Activated B cell treated with CpG ODN at 0.5 μM for 24 hours (primary cell): ENCODE data around the gene CUX1. TPM values are rescaled to one million over a fixed set of nuclear protein-coding genes. Genes with fewer than 3 reads are reported as not detected.

ENCODE experiments used
- ATAC-seq: fragments of 200-7000 bp; cut with Tn5 transposase; one replicate; pipeline ENCODE4 v1.10.0; 2021; ENCODE audit warnings: low read depth, mild to moderate bottlenecking, moderate library complexity
- CTCF ChIA-PET: fragments of 350-600 bp; sonication (Branson Sonifier 250); formaldehyde crosslinking; loops from one replicate; lab custom pipeline; 2021; ENCODE audit warnings: antibody characterized with exemption; lab: Charles Lee
- POLR2A ChIA-PET: fragments of 350-600 bp; sonication (Branson Sonifier 250); formaldehyde crosslinking; loops from one replicate; lab custom pipeline; 2021; ENCODE audit warnings: antibody characterized with exemption; lab: Charles Lee
- DNase-seq: peaks from one replicate; pipeline ENCODE4 v3.0.0; 2022
- H3K27ac Mint-ChIP-seq: one replicate; pipeline ENCODE4 v1.8.0; 2020; ENCODE audit warnings: mixed read lengths
- H3K27me3 Mint-ChIP-seq: one replicate; pipeline ENCODE4 v1.8.0; 2021; ENCODE audit warnings: mixed read lengths
- H3K36me3 Mint-ChIP-seq: one replicate; pipeline ENCODE4 v1.8.0; 2021; ENCODE audit warnings: low read depth, mixed read lengths
- H3K4me1 Mint-ChIP-seq: one replicate; pipeline ENCODE4 v1.8.0; 2021; ENCODE audit warnings: mixed read lengths
- H3K4me3 Mint-ChIP-seq: one replicate; pipeline ENCODE4 v1.8.0; 2020; ENCODE audit warnings: mild to moderate bottlenecking, mixed read lengths
- H3K9me3 Mint-ChIP-seq: one replicate; pipeline ENCODE4 v1.8.0; 2020; ENCODE audit warnings: mixed read lengths
- intact Hi-C: fragments of 100-400 bp; cut with micrococcal nuclease; formaldehyde crosslinking; loops from one replicate; pipeline ENCODE4 v1.15.1; 2024
- total RNA-seq: library from RNA; stranded (reverse); gene quantifications from 2 replicates; pipeline ENCODE4 v1.2.3, GENCODE V29; 2022
- TF ChIP-seq, protein P1 (sequence below): fragments of 200-600 bp; IDR thresholded peaks from one replicate; pipeline ENCODE4 v1.8.0; 2022; ENCODE audit warnings: antibody characterized with exemption, mild to moderate bottlenecking

The CUX1 gene
- total RNA-seq, 1 donor from 2014 or later = 61.7 TPM

DNA sequence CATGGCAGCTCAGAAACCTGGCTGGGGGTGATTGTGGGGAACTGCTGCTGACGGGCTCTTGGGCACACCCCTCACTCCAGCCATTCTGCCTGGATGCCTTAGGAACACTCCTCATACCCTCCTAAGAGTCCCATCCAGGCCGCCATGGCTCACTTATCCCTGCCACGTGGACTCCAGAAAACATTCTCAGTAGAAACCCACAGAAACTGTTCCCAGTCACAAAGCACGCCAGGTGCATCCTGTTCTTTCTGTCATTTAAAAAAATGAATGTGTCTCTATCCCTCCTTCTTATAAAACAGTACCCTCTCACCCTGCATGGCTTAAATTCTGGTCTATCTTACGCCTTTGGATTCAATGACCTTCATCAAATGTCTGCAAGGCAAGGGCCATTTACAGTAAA lies 177.7 kb downstream of the CUX1 start:
- Mint-ChIP-seq H3K36me3 (no peaks in the 10 kb centered on the region), H3K4me1 (peaks cover 66% of the 10 kb centered on the region), H3K9me3 (no peaks in the 10 kb centered on the region), H3K4me3 (peak overlapping the region; percentile 26), H3K27me3 (no peaks in the 10 kb centered on the region), H3K27ac (peak overlapping the region; percentile 43)
- DNase-seq = no peak
- intact Hi-C loops = loop anchor here (10.0 kb wide), 1 partner anchor 110 kb away; no protein-coding TSS in a partner anchor
- TF ChIP-seq, protein P1, sequence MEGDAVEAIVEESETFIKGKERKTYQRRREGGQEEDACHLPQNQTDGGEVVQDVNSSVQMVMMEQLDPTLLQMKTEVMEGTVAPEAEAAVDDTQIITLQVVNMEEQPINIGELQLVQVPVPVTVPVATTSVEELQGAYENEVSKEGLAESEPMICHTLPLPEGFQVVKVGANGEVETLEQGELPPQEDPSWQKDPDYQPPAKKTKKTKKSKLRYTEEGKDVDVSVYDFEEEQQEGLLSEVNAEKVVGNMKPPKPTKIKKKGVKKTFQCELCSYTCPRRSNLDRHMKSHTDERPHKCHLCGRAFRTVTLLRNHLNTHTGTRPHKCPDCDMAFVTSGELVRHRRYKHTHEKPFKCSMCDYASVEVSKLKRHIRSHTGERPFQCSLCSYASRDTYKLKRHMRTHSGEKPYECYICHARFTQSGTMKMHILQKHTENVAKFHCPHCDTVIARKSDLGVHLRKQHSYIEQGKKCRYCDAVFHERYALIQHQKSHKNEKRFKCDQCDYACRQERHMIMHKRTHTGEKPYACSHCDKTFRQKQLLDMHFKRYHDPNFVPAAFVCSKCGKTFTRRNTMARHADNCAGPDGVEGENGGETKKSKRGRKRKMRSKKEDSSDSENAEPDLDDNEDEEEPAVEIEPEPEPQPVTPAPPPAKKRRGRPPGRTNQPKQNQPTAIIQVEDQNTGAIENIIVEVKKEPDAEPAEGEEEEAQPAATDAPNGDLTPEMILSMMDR = no peak
- ChIA-PET CTCF (no interaction called here), POLR2A (interaction anchor here (0.7 kb wide), 1 partner anchor 216 kb away, joined by 4 read pairs; no protein-coding TSS in a partner anchor)
- no peak for ATAC-seq

- H3K27ac Mint-ChIP-seq = no peak overlapping the region
- no peaks in the 10 kb centered on the region for H3K27me3 Mint-ChIP-seq
- no peaks in the 10 kb centered on the region for H3K36me3 Mint-ChIP-seq
- no peaks in the 10 kb centered on the region for H3K9me3 Mint-ChIP-seq
- ChIA-PET POLR2A (no interaction called here), CTCF (no interaction called here)
- ATAC-seq (no peak), DNase-seq (no peak)
- H3K4me3 Mint-ChIP-seq = no peak overlapping the region
- TF ChIP-seq, protein P1 = no peak
- intact Hi-C loops = loop anchor here (10.0 kb wide), 1 partner anchor 111 kb away; no protein-coding TSS in a partner anchor
- H3K4me1 Mint-ChIP-seq = peaks cover 55% of the 10 kb centered on the region
Measured at GRCh38 chr7:101996131-101996691, 178.8 kb downstream of the CUX1 start.

DNA sequence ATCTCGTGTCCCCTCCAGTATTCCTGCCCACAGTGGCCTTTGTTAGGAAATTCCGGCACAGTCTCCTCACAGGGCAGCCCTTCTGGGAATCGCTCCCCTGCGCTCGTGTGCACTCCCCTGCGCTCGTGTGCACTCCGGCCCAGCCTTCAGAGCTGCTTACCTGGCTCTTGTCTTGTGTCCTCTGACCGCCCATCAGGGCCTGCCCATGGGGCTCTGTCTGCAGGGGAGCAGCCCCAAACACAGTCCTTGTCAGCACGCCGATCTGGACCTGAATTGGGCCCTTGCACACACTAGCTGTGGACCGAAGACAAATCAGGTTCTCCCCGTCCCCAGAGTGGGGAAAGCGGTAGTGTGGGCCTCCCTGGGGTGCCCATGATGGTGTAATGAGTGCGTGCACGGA lies 179.4 kb downstream of the CUX1 start:
- ChIA-PET CTCF (no interaction called here), POLR2A (no interaction called here)
- Mint-ChIP-seq H3K9me3 (no peaks in the 10 kb centered on the region), H3K4me3 (no peak overlapping the region), H3K4me1 (peaks cover 48% of the 10 kb centered on the region), H3K36me3 (no peaks in the 10 kb centered on the region), H3K27me3 (no peaks in the 10 kb centered on the region), H3K27ac (no peak overlapping the region)
- TF ChIP-seq, protein P1 = no peak
- ATAC-seq (no peak), DNase-seq (no peak)
- intact Hi-C loops = loop anchor here (10.0 kb wide), 1 partner anchor 112 kb away; no protein-coding TSS in a partner anchor

- Mint-ChIP-seq H3K4me1 (peaks cover 42% of the 10 kb centered on the region), H3K9me3 (no peaks in the 10 kb centered on the region), H3K27ac (no peak overlapping the region), H3K36me3 (no peaks in the 10 kb centered on the region), H3K27me3 (no peaks in the 10 kb centered on the region), H3K4me3 (no peak overlapping the region)
- ATAC-seq (no peak), DNase-seq (no peak)
- intact Hi-C loops = loop anchor here (10.0 kb wide), 1 partner anchor 113 kb away; no protein-coding TSS in a partner anchor
- TF ChIP-seq, protein P1 = no peak
- POLR2A ChIA-PET = no interaction called here
- CTCF ChIA-PET = no interaction called here
Measured at GRCh38 chr7:101998029-101998905, 180.8 kb downstream of the CUX1 start.

GRCh38 chr7:101998906-101999240 lies 181.4 kb downstream of the CUX1 start:
- Mint-ChIP-seq H3K4me3 (no peak overlapping the region), H3K36me3 (no peaks in the 10 kb centered on the region), H3K27ac (no peak overlapping the region), H3K27me3 (no peaks in the 10 kb centered on the region), H3K4me1 (peaks cover 36% of the 10 kb centered on the region), H3K9me3 (no peaks in the 10 kb centered on the region)
- TF ChIP-seq, protein P1 = no peak
- CTCF ChIA-PET = no interaction called here
- no peak for ATAC-seq
- no peak for DNase-seq
- intact Hi-C loops = loop anchor here (10.0 kb wide), 1 partner anchor 114 kb away; no protein-coding TSS in a partner anchor
- POLR2A ChIA-PET = no interaction called here
